K562 (cell line): ENCODE results near the gene ERGIC1. TPM values are rescaled to one million over a fixed set of nuclear protein-coding genes. Genes with fewer than 3 reads are reported as not detected.

Experiments
- ATAC-seq: fragments of 200-7000 bp; cut with Tn5 transposase; 3 replicates; pipeline ENCODE4 v1.9.1; 2020; ENCODE audit warnings: moderate library complexity
- BruUV-seq: library from RNA; stranded (reverse); fragments of 400-500 nt; replicated peaks from 2 replicates; lab custom pipeline; 2021; lab: Mats Ljungman, UMichigan
- CTCF ChIA-PET: fragments of 300-600 bp; formaldehyde crosslinking; extraction: SDS; loops from one replicate; lab custom pipeline; 2021; ENCODE audit warnings: low intra/inter-chr PET ratio; lab: Yijun Ruan, JAX
- POLR2A ChIA-PET: fragments of 300-600, 350-650 bp; sonication (Branson Sonifier 250); formaldehyde crosslinking; extraction: SDS; loops from one replicate; lab custom pipeline; 2021; ENCODE audit warnings: antibody characterized with exemption, inconsistent platforms; lab: Yijun Ruan, JAX
- DNase-seq, 4 experiments: peaks; one replicate each; pipeline versions ENCODE4 v3.0.0 to v3.0.0-alpha.2; 2011 to 2018; ENCODE audit warnings: low spot score in 3 of 4, mixed read lengths in 3 of 4; ENCODE audit errors: extremely low read depth in 1 of 4
- FAIRE-seq: peaks from 2 replicates; lab custom pipeline; 2011; peaks lifted over from hg19 to GRCh38; lab: Jason Lieb, UNC
- H2AFZ ChIP-seq: 2 replicates; pipeline ENCODE4 v1.6.0; 2011; ENCODE audit warnings: low read depth, low read length, control low read depth, inconsistent platforms
- H3K27ac ChIP-seq: fragments of 200-600 bp; 3 replicates; pipeline ENCODE4 v1.8.0; 2011; ENCODE audit warnings: low read depth, mild to moderate bottlenecking, control low read depth, inconsistent platforms, low read length, moderate library complexity, mixed read lengths; ENCODE audit errors: extremely low read depth
- H3K27me3 ChIP-seq, 2 experiments: fragments of 300-600 bp in 1 of 2; 2 replicates in 1 of 2; 3 replicates in 1 of 2; pipeline versions ENCODE4 v1.6.0 to v1.8.0; 2011; ENCODE audit warnings: inconsistent platforms in 2 of 2, low read length in 2 of 2, mild to moderate bottlenecking in 1 of 2, mixed read lengths in 1 of 2, moderate library complexity in 1 of 2; ENCODE audit not compliant: control insufficient read depth in 2 of 2, insufficient read depth in 2 of 2
- H3K36me3 ChIP-seq: fragments of 300-600 bp; 3 replicates; pipeline ENCODE4 v1.8.0; 2011; ENCODE audit warnings: mild to moderate bottlenecking, low read length, inconsistent platforms; ENCODE audit not compliant: control insufficient read depth, insufficient read depth
- H3K4me1 ChIP-seq, 2 experiments: fragments of 200-600 bp in 1 of 2; replicated peaks in 1 of 2; 2 replicates in 1 of 2; 3 replicates in 1 of 2; pipeline versions ENCODE4 v1.5.1 to v1.8.0; 2011; ENCODE audit warnings: inconsistent platforms in 2 of 2, low read length in 2 of 2, mild to moderate bottlenecking in 1 of 2, mixed read lengths in 1 of 2, moderate library complexity in 1 of 2; ENCODE audit not compliant: control insufficient read depth in 2 of 2, insufficient read depth in 2 of 2
- H3K4me2 ChIP-seq: 2 replicates; pipeline ENCODE4 v1.6.1; 2011; ENCODE audit warnings: low read length, control low read depth, inconsistent platforms, mixed read lengths; ENCODE audit not compliant: insufficient read depth
- H3K4me3 ChIP-seq: fragments of 200-600 bp; sonication (generic), shearing (Covaris generic); 2 replicates; pipeline ENCODE4 v1.5.1; 2016; ENCODE audit warnings: control low read depth, inconsistent platforms
- H3K79me2 ChIP-seq: fragments of 200-600 bp; 3 replicates; pipeline ENCODE4 v1.8.0; 2011; ENCODE audit warnings: low read length, inconsistent platforms; ENCODE audit not compliant: control insufficient read depth, insufficient read depth
- H3K9ac ChIP-seq, 2 experiments: 2 replicates each; pipeline versions ENCODE4 v1.6.0 to v1.6.1; 2011; ENCODE audit warnings: low read depth in 2 of 2, low read length in 2 of 2, control low read depth in 1 of 2, inconsistent platforms in 1 of 2, mild to moderate bottlenecking in 1 of 2, mixed read lengths in 1 of 2; ENCODE audit not compliant: insufficient read depth in 1 of 2
- H3K9me1 ChIP-seq: one replicate; pipeline ENCODE4 v1.6.0; 2011; ENCODE audit warnings: inconsistent platforms, mild to moderate bottlenecking, low read length, moderate library complexity; ENCODE audit not compliant: control insufficient read depth, insufficient read depth
- H3K9me3 ChIP-seq: replicated peaks from 2 replicates; pipeline ENCODE4 v1.5.1; 2011; ENCODE audit warnings: low read depth, low read length, inconsistent platforms; ENCODE audit not compliant: control insufficient read depth, insufficient read depth
- H4K20me1 ChIP-seq: replicated peaks from 2 replicates; pipeline ENCODE4 v1.6.1; 2011; ENCODE audit warnings: low read length, inconsistent platforms, mixed read lengths; ENCODE audit not compliant: control insufficient read depth, insufficient read depth
- CSDE1 ChIP-seq, 2 experiments: fragments of 450-650 bp; IDR thresholded peaks; 2 replicates each; pipeline ENCODE4 v1.6.1; 2016; ENCODE audit warnings: mild to moderate bottlenecking in 1 of 2
- GTF3C2 ChIP-seq: IDR thresholded peaks from 3 replicates; pipeline ENCODE4 v1.6.1; 2011; ENCODE audit warnings: borderline replicate concordance, mild to moderate bottlenecking, moderate library complexity; ENCODE audit not compliant: insufficient read length; ENCODE audit errors: extremely low read depth
- HDAC6 ChIP-seq: IDR thresholded peaks from 2 replicates; pipeline ENCODE4 v1.6.1; 2012; ENCODE audit warnings: low read depth, mild to moderate bottlenecking, control low read depth, inconsistent platforms, low read length, moderate library complexity
- MYC ChIP-seq, 2 experiments: fragments of 250-450 bp in 1 of 2; sonication (Bioruptor Pico) in 1 of 2; IDR thresholded peaks; 2 replicates each; pipeline versions ENCODE4 v1.5.1 to v1.6.1; 2012 to 2021; ENCODE audit warnings: low read depth in 2 of 2, borderline replicate concordance in 1 of 2, improper control_type of control experiment in 1 of 2, low read length in 1 of 2, mild to moderate bottlenecking in 1 of 2, moderate library complexity in 1 of 2
- NFATC3 ChIP-seq: fragments of 450-650 bp; IDR thresholded peaks from 2 replicates; pipeline ENCODE4 v1.6.1; 2017; ENCODE audit warnings: mild to moderate bottlenecking
- TRIM28 ChIP-seq: fragments of 450-650 bp; IDR thresholded peaks from 2 replicates; pipeline ENCODE4 v1.6.1; 2017
- ZBTB9 ChIP-seq: fragments of 450-650 bp; formaldehyde crosslinking; IDR thresholded peaks from 2 replicates; pipeline ENCODE4 v1.4.0; 2020; ENCODE audit warnings: mild to moderate bottlenecking, moderate library complexity
- ZNF311 ChIP-seq: fragments of 250-450 bp; sonication (Bioruptor Pico); IDR thresholded peaks from 2 replicates; pipeline ENCODE4 v1.4.0; 2020; ENCODE audit warnings: mild to moderate bottlenecking, moderate library complexity
- ZNF431 ChIP-seq: sonication (generic); formaldehyde crosslinking; IDR thresholded peaks from 2 replicates; pipeline ENCODE4 v1.8.0; 2022; ENCODE audit warnings: mild to moderate bottlenecking, missing genetic modification reagents
- ZNF764 ChIP-seq: fragments of 250-450 bp; sonication (Bioruptor Pico); IDR thresholded peaks from 2 replicates; pipeline ENCODE4 v1.4.0; 2020; ENCODE audit warnings: low read depth, mild to moderate bottlenecking, moderate library complexity
- WGBS: fragments of 100-300 bp; shearing (Covaris generic); methylation state at CpG from one replicate; pipeline ENCODE4 v1.1.6; 2016; ENCODE audit warnings: low coverage, mixed read lengths; ENCODE audit not compliant: insufficient coverage; ENCODE audit errors: missing lambda C conversion rate; 5-methylcytosine and 5-hydroxymethylcytosine counted together
- in situ Hi-C: fragments of 300-500 bp; cut with MboI; formaldehyde crosslinking; loops from 4 replicates; pipeline ENCODE4 v1.15.0; 2018; ENCODE audit warnings: inconsistent platforms, mixed read lengths
- intact Hi-C: fragments of 100-400 bp; cut with micrococcal nuclease; formaldehyde crosslinking; loops from 2 replicates; pipeline ENCODE4 v1.14.2; 2022
- polyA plus RNA-seq, 8 experiments: library from polyadenylated mRNA; depleted of rRNA in 4 of 8; stranded (reverse) in 5 of 8; unstranded in 3 of 8; fragments of >200 nt; fragmentation: Nextera tagmentation in 2 of 8; fragmentation: Illumina TruSeq in 1 of 8; extraction: Ambion mirVana in 2 of 8; extraction: Trizol in 1 of 8; gene quantifications; 2 replicates each; pipeline versions ENCODE4 v1.2.1 to v1.2.3, GENCODE V29; 2011 to 2014; ENCODE audit warnings: inconsistent platforms in 1 of 8, missing spikeins in 1 of 8
- total RNA-seq, 7 experiments: library from RNA; depleted of rRNA in 6 of 7; stranded (reverse); fragments of >200 nt in 6 of 7; fragmentation: Illumina TruSeq in 2 of 7; extraction: Trizol in 2 of 7; gene quantifications; 2 replicates each; pipeline versions ENCODE4 v1.2.1 to v1.2.3, GENCODE V29; 2011 to 2021; ENCODE audit warnings: low replicate concordance in 1 of 7

Gene ERGIC1
- total and polyA plus RNA-seq, 9 of the 15 experiments (the other 6 are each of a cell fraction or from before 2014, with no cell fraction given): 5.5 to 68.4 (median 36.4) TPM

- ATAC-seq (no peak), DNase-seq (no peak), FAIRE-seq (no peak)
- Histone ChIP-seq H4K20me1 (no peaks in the 10 kb centered on the region), H3K4me3 (no peak overlapping the region), H3K9me1 (no peaks in the 10 kb centered on the region), H2AFZ (no peak overlapping the region), H3K27me3 (no peaks in the 10 kb centered on the region), H3K27ac (no peak overlapping the region), H3K79me2 (peaks cover 34% of the 10 kb centered on the region), H3K9me3 (no peaks in the 10 kb centered on the region; the same call in 1 of the 2 replicates), H3K9ac (no peak overlapping the region), H3K36me3 (peaks cover 16% of the 10 kb centered on the region), H3K4me2 (no peak overlapping the region), H3K4me1 (peaks cover 5 to 14% of the 10 kb centered on the region in 2 experiments; a peak in 3 of 5 replicates)
- TF ChIP-seq ZNF431 (CRISPR knock-in tag): no peak
- TF ChIP-seq NFATC3: no peak
- no peak for TF ChIP-seq ZNF311 (CRISPR knock-in tag)
- no peak for TF ChIP-seq TRIM28
- TF ChIP-seq HDAC6: no peak
- no peak for TF ChIP-seq ZNF764 (CRISPR knock-in tag)
- no peak for TF ChIP-seq CSDE1 (IDR thresholded peaks at IDR 0.05)
- TF ChIP-seq ZBTB9 (CRISPR knock-in tag): no peak
- no peak for TF ChIP-seq GTF3C2
- no peak for TF ChIP-seq MYC (IDR thresholded peaks at IDR 0.05; ENCODE audit: low read depth, low read length)
- no peak for TF ChIP-seq MYC (CRISPR knock-in tag; IDR thresholded peaks at IDR 0.05; ENCODE audit: borderline replicate concordance, low read depth)
- 62% methylated on average over 7 of the region's 7 CpGs for WGBS
- no TSS peak for BruUV-seq
- intact Hi-C loops (loop anchor here (2.0 kb wide), 1 partner anchor 223 kb away; no protein-coding TSS in a partner anchor), in situ Hi-C loops (no loop called here)
- POLR2A ChIA-PET: interaction anchor here (0.8 to 4.3 kb wide), 2 partner anchors 10 to 21 kb away, joined by 3 to 36 read pairs; no protein-coding TSS in a partner anchor
- CTCF ChIA-PET: no interaction called here
Observed at GRCh38 chr5:172981931-172982330, 147.9 kb downstream of the ERGIC1 start.
